WTC11 (cell line): Measurements from ENCODE around the gene DGCR8. TPM values are rescaled to one million over a fixed set of nuclear protein-coding genes. Genes with fewer than 3 reads are reported as not detected.

ENCODE experiments used
- ATAC-seq: fragments of 200-7000 bp; cut with Tn5 transposase; 2 replicates; pipeline ENCODE4 v1.10.0; 2021; ENCODE audit warnings: mild to moderate bottlenecking, moderate library complexity
- CTCF ChIA-PET: fragments of 300-600 bp; sonication (Branson Sonifier 250); formaldehyde crosslinking; loops from one replicate; lab custom pipeline; 2021; ENCODE audit warnings: antibody characterized with exemption; lab: Charles Lee
- POLR2A ChIA-PET: fragments of 350-600 bp; sonication (Branson Sonifier 250); formaldehyde crosslinking; loops from one replicate; lab custom pipeline; 2021; ENCODE audit warnings: antibody characterized with exemption; lab: Charles Lee
- DNase-seq: peaks from one replicate; pipeline ENCODE4 v3.0.0; 2021; ENCODE audit warnings: low spot score
- H3K27ac Mint-ChIP-seq: 2 replicates; pipeline ENCODE4 v1.8.0; 2021; ENCODE audit warnings: mixed read lengths
- H3K27me3 Mint-ChIP-seq: 2 replicates; pipeline ENCODE4 v1.8.0; 2021; ENCODE audit warnings: low read depth, mild to moderate bottlenecking, moderate library complexity, mixed read lengths
- H3K36me3 Mint-ChIP-seq: 2 replicates; pipeline ENCODE4 v1.8.0; 2021; ENCODE audit warnings: mixed read lengths
- H3K4me1 Mint-ChIP-seq: 2 replicates; pipeline ENCODE4 v1.8.0; 2022; ENCODE audit warnings: mixed read lengths
- H3K4me3 Mint-ChIP-seq: 2 replicates; pipeline ENCODE4 v1.8.0; 2021; ENCODE audit warnings: mild to moderate bottlenecking, moderate library complexity, mixed read lengths
- H3K9me3 Mint-ChIP-seq: 2 replicates; pipeline ENCODE4 v1.8.0; 2021; ENCODE audit warnings: mixed read lengths
- ATF1 ChIP-seq: sonication (generic); formaldehyde crosslinking; IDR thresholded peaks from 2 replicates; pipeline ENCODE4 v1.8.1; 2023; ENCODE audit warnings: mild to moderate bottlenecking, moderate library complexity, missing genetic modification reagents
- ERG ChIP-seq: fragments of 250-450 bp; sonication (Bioruptor Pico); IDR thresholded peaks from 2 replicates; pipeline ENCODE4 v1.8.0; 2021; ENCODE audit warnings: mild to moderate bottlenecking
- FOXK1 ChIP-seq: sonication (generic); formaldehyde crosslinking; IDR thresholded peaks from 2 replicates; pipeline ENCODE4 v1.8.0; 2022; ENCODE audit warnings: mild to moderate bottlenecking, moderate library complexity, missing genetic modification reagents
- FOXP1 ChIP-seq: sonication (generic); formaldehyde crosslinking; IDR thresholded peaks from 2 replicates; pipeline ENCODE4 v1.8.0; 2022; ENCODE audit warnings: missing genetic modification reagents, mild to moderate bottlenecking, moderate library complexity, borderline replicate concordance
- GTF2I ChIP-seq: fragments of 250-450 bp; sonication (Bioruptor Pico); conservative IDR thresholded peaks from 2 replicates; pipeline ENCODE4 v1.4.0; 2021; ENCODE audit warnings: mild to moderate bottlenecking
- SMAD4 ChIP-seq: sonication (generic); formaldehyde crosslinking; IDR thresholded peaks from 2 replicates; pipeline ENCODE4 v1.8.0; 2022; ENCODE audit warnings: mild to moderate bottlenecking, missing genetic modification reagents
- USF1 ChIP-seq: sonication (generic); formaldehyde crosslinking; IDR thresholded peaks from 2 replicates; pipeline ENCODE4 v1.8.0; 2022; ENCODE audit warnings: mild to moderate bottlenecking, missing genetic modification reagents
- ZBTB43 ChIP-seq: sonication (generic); formaldehyde crosslinking; IDR thresholded peaks from 2 replicates; pipeline ENCODE4 v1.8.1; 2023; ENCODE audit warnings: mild to moderate bottlenecking, missing genetic modification reagents
- ZMAT4 ChIP-seq: fragments of 250-450 bp; sonication (Bioruptor Pico); IDR thresholded peaks from 2 replicates; pipeline ENCODE4 v1.9.0; 2021; ENCODE audit warnings: mild to moderate bottlenecking
- ZNF317 ChIP-seq: sonication (generic); formaldehyde crosslinking; IDR thresholded peaks from 2 replicates; pipeline ENCODE4 v1.8.1; 2023; ENCODE audit warnings: low read depth, mild to moderate bottlenecking, moderate library complexity, missing genetic modification reagents, borderline replicate concordance
- ZNF532 ChIP-seq: fragments of 250-450 bp; sonication (Bioruptor Pico); IDR thresholded peaks from 2 replicates; pipeline ENCODE4 v1.9.0; 2021; ENCODE audit warnings: mild to moderate bottlenecking, borderline replicate concordance
- total RNA-seq: library from RNA; stranded (reverse); gene quantifications from 3 replicates; pipeline ENCODE4 v1.2.3, GENCODE V29; 2021

Gene DGCR8
- total RNA-seq, 1 experiment from 2014 or later: 55.0 TPM

- DNase-seq (no peak), ATAC-seq (no peak)
- Mint-ChIP-seq H3K27ac (no peak overlapping the region), H3K9me3 (no peaks in the 10 kb centered on the region), H3K4me3 (no peak overlapping the region), H3K4me1 (no peaks in the 10 kb centered on the region; the same call in 1 of the 2 replicates), H3K36me3 (peaks cover 54% of the 10 kb centered on the region), H3K27me3 (no peaks in the 10 kb centered on the region)
- TF ChIP-seq FOXP1 (CRISPR knock-in tag) (no peak), ZNF532 (0 out of 2 replicates have a peak, but pooled peaks have one; percentile 12), SMAD4 (CRISPR knock-in tag) (no peak)
- ChIA-PET POLR2A (no interaction called here), CTCF (interaction anchor here (1.0 to 1.4 kb wide), 4 partner anchors 9 to 27 kb away, joined by 3 to 6 read pairs (median 4); no protein-coding TSS in a partner anchor)
Measured at GRCh38 chr22:20110359-20110985, 30.4 kb downstream of the DGCR8 start.

GRCh38 chr22:20111045-20111688 lies 31.1 kb downstream of the DGCR8 start:
- no peaks in the 10 kb centered on the region for H3K9me3 Mint-ChIP-seq
- H3K4me1 Mint-ChIP-seq: no peaks in the 10 kb centered on the region; the same call in 1 of the 2 replicates
- peaks cover 47% of the 10 kb centered on the region for H3K36me3 Mint-ChIP-seq
- ATAC-seq: peak; percentile 56
- H3K4me3 Mint-ChIP-seq: no peak overlapping the region
- CTCF ChIA-PET: interaction anchor here (1.0 to 1.4 kb wide), 3 partner anchors 10 to 28 kb away, joined by 3 to 5 read pairs (median 3); no protein-coding TSS in a partner anchor
- TF ChIP-seq GTF2I (CRISPR knock-in tag) (no peak), ERG (no peak), USF1 (CRISPR knock-in tag) (no peak), ZMAT4 (CRISPR knock-in tag) (no peak), FOXK1 (CRISPR knock-in tag) (no peak), ATF1 (CRISPR knock-in tag) (no peak), ZBTB43 (CRISPR knock-in tag) (no peak), FOXP1 (CRISPR knock-in tag) (no peak), ZNF317 (CRISPR knock-in tag) (no peak)
- TF ChIP-seq, all 79 proteins: peak for 0
- Mint-ChIP-seq H3K27ac (no peak overlapping the region), H3K27me3 (no peaks in the 10 kb centered on the region)
- no peak for DNase-seq
- POLR2A ChIA-PET: no interaction called here
